BLaER1 treated with 17β-estradiol and CSF1 and Interleukin-3, amounts not matched to agents 10 nM and 100 nM (cell line): Measurements from ENCODE around the gene C19orf47.
"Not testable (repeated sequence)": the region's sequence is repeated elsewhere in the genome, so short reads cannot be mapped to it uniquely, and the experiment has no call there.

Experiments used
- H3K27ac ChIP-seq, 11 experiments: shearing (Covaris generic); formaldehyde crosslinking; 2 replicates each; pipeline ENCODE4 v1.8.1; 2022
- H3K27me3 ChIP-seq, 11 experiments: shearing (Covaris generic); formaldehyde crosslinking; 2 replicates each; pipeline ENCODE4 v1.8.1; 2022
- H3K36me3 ChIP-seq, 11 experiments: shearing (Covaris generic); formaldehyde crosslinking; 2 replicates each; pipeline ENCODE4 v1.8.1; 2022
- H3K4me1 ChIP-seq, 10 experiments: shearing (Covaris generic); formaldehyde crosslinking; 2 replicates each; pipeline ENCODE4 v1.8.1; 2022
- H3K4me2 ChIP-seq, 11 experiments: shearing (Covaris generic); formaldehyde crosslinking; 2 replicates each; pipeline ENCODE4 v1.8.1; 2022
- H3K4me3 ChIP-seq, 10 experiments: shearing (Covaris generic); formaldehyde crosslinking; 2 replicates each; pipeline ENCODE4 v1.8.1; 2022
- H3K9ac ChIP-seq, 11 experiments: shearing (Covaris generic); formaldehyde crosslinking; 2 replicates each; pipeline ENCODE4 v1.8.1; 2022
- H3K9me3 ChIP-seq, 11 experiments: shearing (Covaris generic); formaldehyde crosslinking; replicated peaks in 1 of 11; 2 replicates each; pipeline ENCODE4 v1.8.1; 2022
- H4K20me1 ChIP-seq, 11 experiments: shearing (Covaris generic); formaldehyde crosslinking; 2 replicates each; pipeline ENCODE4 v1.8.1; 2022
- Cebpa-rat ChIP-seq, 11 experiments: shearing (Covaris generic); IDR thresholded peaks; 2 replicates each; pipeline ENCODE4 v1.8.1; 2022

The C19orf47 gene

GRCh38 chr19:40336601-40336900 is 11.6 kb downstream of the C19orf47 start:
- no peak overlapping the region for H3K9ac ChIP-seq

DNA sequence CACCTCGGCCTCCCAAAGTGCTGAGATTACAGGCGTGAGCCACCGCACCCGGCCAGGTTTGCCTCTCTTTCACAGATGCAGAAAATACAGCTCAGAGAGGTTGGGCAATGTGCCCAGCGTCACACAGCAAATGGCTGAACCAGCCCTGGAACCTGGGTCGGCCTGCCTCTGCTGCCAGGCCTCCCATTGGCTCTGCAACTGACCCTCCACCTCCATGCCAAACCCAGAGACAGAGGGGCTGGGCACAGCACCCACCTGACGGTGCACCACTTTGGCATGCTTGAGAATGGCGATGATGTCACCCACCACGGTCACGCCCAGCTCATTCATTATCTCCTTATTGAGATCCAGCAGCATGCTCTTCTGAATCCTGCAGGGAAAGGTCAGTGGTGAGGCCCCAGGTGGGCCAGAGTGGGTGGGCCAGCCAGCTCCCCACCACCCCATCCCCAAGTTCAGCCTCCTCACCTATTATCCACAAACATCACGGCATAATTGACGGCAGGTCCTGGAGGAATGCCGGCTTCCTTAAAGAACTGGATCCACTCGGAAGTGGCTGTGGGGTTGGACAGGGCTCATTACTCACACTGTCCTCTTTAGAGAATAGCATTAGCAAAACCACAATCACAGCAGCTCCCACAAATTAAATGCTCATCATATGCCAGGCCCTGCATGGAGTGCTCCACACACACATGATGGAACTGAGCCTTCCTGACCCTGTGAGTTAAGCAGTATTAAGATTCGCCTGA is 12.2 kb downstream of the C19orf47 start:
- H3K4me1 ChIP-seq: peaks cover 0 to 8% (median 0%) of the 10 kb centered on the region in 10 experiments; a peak in 5 of 20 replicates
- H3K4me2 ChIP-seq: no peak overlapping the region
- peaks cover 0 to 11% (median 0%) of the 10 kb centered on the region in 11 experiments; a peak in 8 of 22 replicates for H3K9me3 ChIP-seq
- H4K20me1 ChIP-seq: peaks cover 0 to 13% (median 4%) of the 10 kb centered on the region in 11 experiments; a peak in 4 of 22 replicates
- no peak overlapping the region for H3K27ac ChIP-seq
- no peak for TF ChIP-seq Cebpa-rat (IDR thresholded peaks at IDR 0.05)
- peaks cover 65 to 96% (median 79%) of the 10 kb centered on the region in 11 experiments for H3K36me3 ChIP-seq
- H3K9ac ChIP-seq: no peak overlapping the region
- no peaks in the 10 kb centered on the region for H3K27me3 ChIP-seq
- H3K4me3 ChIP-seq: no peak overlapping the region

More at GRCh38 chr19:40336601-40336900, 11.6 kb downstream of the C19orf47 start:
- no peak overlapping the region for H3K4me2 ChIP-seq
- peaks cover 63 to 96% (median 74%) of the 10 kb centered on the region in 11 experiments for H3K36me3 ChIP-seq
- H4K20me1 ChIP-seq: peaks cover 0 to 14% (median 5%) of the 10 kb centered on the region in 11 experiments; a peak in 6 of 22 replicates
- no peaks in the 10 kb centered on the region for H3K27me3 ChIP-seq
- H3K4me3 ChIP-seq: no peak overlapping the region
- H3K27ac ChIP-seq: no peak overlapping the region
- H3K9me3 ChIP-seq: peaks cover 0 to 11% (median 0%) of the 10 kb centered on the region in 11 experiments; a peak in 8 of 22 replicates
- no peak for TF ChIP-seq Cebpa-rat (IDR thresholded peaks at IDR 0.05)
- peaks cover 0 to 8% (median 0%) of the 10 kb centered on the region in 10 experiments; a peak in 6 of 20 replicates for H3K4me1 ChIP-seq

DNA sequence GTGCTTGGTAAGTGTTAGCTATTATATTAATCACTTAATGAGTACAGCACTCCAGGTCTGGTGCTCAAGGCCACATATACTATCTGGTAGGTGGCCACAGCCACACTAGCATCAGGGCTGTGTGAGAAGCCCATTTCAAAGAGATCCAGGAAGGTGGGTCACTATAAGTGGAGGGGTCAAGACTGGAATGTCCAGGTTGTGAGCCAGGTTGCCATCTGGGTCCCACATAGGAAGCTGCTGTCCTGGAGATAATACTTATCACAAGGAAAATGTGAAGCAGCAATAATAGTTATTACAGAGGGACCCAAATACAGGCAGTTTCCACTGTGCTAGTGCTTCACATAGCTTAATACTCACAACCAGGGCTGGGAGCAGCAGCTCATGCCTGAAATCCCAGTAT is 13.1 kb downstream of the C19orf47 start:
- Histone ChIP-seq H3K27me3 (no peaks in the 10 kb centered on the region), H3K27ac (no peak overlapping the region), H3K4me3 (no peak overlapping the region), H3K9me3 (peaks cover 0 to 11% (median 0%) of the 10 kb centered on the region in 11 experiments; a peak in 8 of 22 replicates), H3K4me2 (no peak overlapping the region), H3K4me1 (peaks cover 0 to 8% (median 0%) of the 10 kb centered on the region in 10 experiments; a peak in 5 of 20 replicates), H3K9ac (no peak overlapping the region), H3K36me3 (peaks cover 69 to 96% (median 86%) of the 10 kb centered on the region in 11 experiments), H4K20me1 (peaks cover 0 to 13% (median 4%) of the 10 kb centered on the region in 11 experiments; a peak in 4 of 22 replicates)
- no peak for TF ChIP-seq Cebpa-rat (IDR thresholded peaks at IDR 0.05)

DNA sequence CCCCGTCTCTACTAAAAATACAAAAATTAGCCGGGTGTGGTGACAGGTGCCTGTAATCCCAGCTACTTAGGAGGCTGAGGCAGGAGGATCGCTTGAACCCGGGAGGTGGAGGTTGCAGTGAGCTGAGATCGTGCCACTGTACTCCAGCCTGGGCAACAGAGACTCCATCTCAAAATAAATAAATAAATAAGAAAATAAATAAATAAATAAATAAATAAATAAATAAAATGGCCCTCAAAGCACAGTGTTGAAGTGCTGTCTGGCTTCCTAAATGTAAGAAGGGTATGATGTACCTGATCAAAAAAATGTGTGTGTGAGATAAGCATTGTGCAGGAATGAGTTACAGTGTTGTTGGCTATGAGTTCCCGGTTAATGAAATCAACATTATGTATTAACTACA is 15.1 kb downstream of the C19orf47 start:
- not testable (repeated sequence) for H3K9ac ChIP-seq, H3K27me3 ChIP-seq, H3K4me2 ChIP-seq, H3K4me3 ChIP-seq, H3K27ac ChIP-seq, H3K4me1 ChIP-seq
- H3K36me3 ChIP-seq: peaks cover 81 to 98% (median 90%) of the 10 kb centered on the region in 11 experiments
- H3K9me3 ChIP-seq: peaks cover 0 to 11% (median 0%) of the 10 kb centered on the region in 11 experiments; a peak in 8 of 22 replicates
- peaks cover 0 to 15% (median 4%) of the 10 kb centered on the region in 11 experiments; a peak in 4 of 22 replicates for H4K20me1 ChIP-seq

GRCh38 chr19:40332669-40333068 is 15.5 kb downstream of the C19orf47 start:
- TF ChIP-seq Cebpa-rat (IDR thresholded peaks at IDR 0.05): no peak
- Histone ChIP-seq H3K9ac (no peak overlapping the region), H3K4me1 (peaks cover 0 to 8% (median 0%) of the 10 kb centered on the region in 10 experiments; a peak in 5 of 20 replicates), H3K4me3 (no peak overlapping the region), H3K9me3 (peaks cover 0 to 11% (median 0%) of the 10 kb centered on the region in 11 experiments; a peak in 8 of 22 replicates), H3K4me2 (no peak overlapping the region), H3K36me3 (peaks cover 85 to 98% (median 91%) of the 10 kb centered on the region in 11 experiments), H3K27me3 (no peaks in the 10 kb centered on the region), H4K20me1 (peaks cover 0 to 19% (median 4%) of the 10 kb centered on the region in 11 experiments; a peak in 5 of 22 replicates), H3K27ac (no peak overlapping the region)

DNA sequence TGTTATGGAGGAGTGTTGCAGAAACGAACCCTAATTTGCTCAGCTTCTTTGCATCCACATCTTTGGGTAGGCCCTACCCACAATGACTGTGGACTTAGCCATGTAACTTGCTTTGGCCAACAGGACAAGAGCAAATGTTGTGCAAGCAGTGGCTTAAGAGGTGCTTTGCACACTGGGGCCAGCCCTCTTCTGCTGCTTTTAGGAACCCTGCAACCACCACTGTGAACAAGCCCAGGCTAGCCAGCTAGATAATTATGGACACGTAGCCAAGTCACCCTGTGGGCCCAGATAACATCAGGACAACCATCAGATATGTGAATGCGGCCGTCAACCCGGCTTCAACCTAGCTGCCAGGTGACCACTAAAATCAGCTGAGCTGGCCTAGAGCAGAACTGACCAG is 17.1 kb downstream of the C19orf47 start:
- Histone ChIP-seq H3K4me2 (no peak overlapping the region), H3K9ac (no peak overlapping the region), H3K27ac (no peak overlapping the region), H4K20me1 (peaks cover 0 to 10% (median 0%) of the 10 kb centered on the region in 11 experiments; a peak in 4 of 22 replicates), H3K9me3 (peaks cover 0 to 7% (median 0%) of the 10 kb centered on the region in 11 experiments; a peak in 8 of 22 replicates), H3K4me1 (peaks cover 0 to 7% (median 0%) of the 10 kb centered on the region in 10 experiments; a peak in 5 of 20 replicates), H3K36me3 (peaks cover 88 to 98% (median 94%) of the 10 kb centered on the region in 11 experiments), H3K4me3 (no peak overlapping the region), H3K27me3 (no peaks in the 10 kb centered on the region)
- no peak for TF ChIP-seq Cebpa-rat (IDR thresholded peaks at IDR 0.05)

DNA sequence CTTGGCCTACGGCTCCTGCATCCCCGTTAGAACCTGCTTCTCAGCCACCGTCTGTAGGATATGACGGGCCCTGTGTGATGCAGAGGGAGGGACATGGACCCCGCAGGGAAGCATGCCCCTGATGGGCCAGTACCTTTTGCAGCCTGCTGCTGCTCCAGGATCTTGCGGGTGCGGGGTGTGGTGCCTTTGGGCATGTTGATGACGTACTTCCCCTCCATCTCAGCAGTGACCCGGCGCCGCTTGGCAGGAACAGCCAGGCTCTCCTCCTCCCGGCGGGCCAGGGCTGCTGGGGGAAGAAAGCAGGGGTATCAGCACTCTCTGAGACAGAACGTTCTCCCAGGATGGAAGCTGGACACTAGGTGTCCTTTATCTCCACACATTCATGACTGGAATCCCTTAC is 22.0 kb downstream of the C19orf47 start:
- Histone ChIP-seq H3K36me3 (peaks cover 93 to 100% (median 97%) of the 10 kb centered on the region in 11 experiments), H3K4me1 (peaks cover 0 to 9% (median 0%) of the 10 kb centered on the region in 10 experiments; a peak in 3 of 20 replicates), H3K4me2 (no peak overlapping the region), H3K4me3 (no peak overlapping the region), H3K27me3 (no peaks in the 10 kb centered on the region), H4K20me1 (peaks cover 0 to 28% (median 0%) of the 10 kb centered on the region in 11 experiments; a peak in 5 of 22 replicates), H3K27ac (no peak overlapping the region), H3K9ac (no peak overlapping the region), H3K9me3 (no peaks in the 10 kb centered on the region)
- TF ChIP-seq Cebpa-rat (IDR thresholded peaks at IDR 0.05): no peak

- Histone ChIP-seq H3K4me2 (no peak overlapping the region), H3K27me3 (no peaks in the 10 kb centered on the region), H3K4me3 (no peak overlapping the region), H3K4me1 (peaks cover 0 to 9% (median 0%) of the 10 kb centered on the region in 10 experiments; a peak in 3 of 20 replicates), H3K36me3 (peaks cover 83 to 99% (median 90%) of the 10 kb centered on the region in 11 experiments), H4K20me1 (peaks cover 0 to 36% (median 0%) of the 10 kb centered on the region in 11 experiments; a peak in 5 of 22 replicates), H3K27ac (no peak overlapping the region), H3K9me3 (no peaks in the 10 kb centered on the region), H3K9ac (no peak overlapping the region)
- TF ChIP-seq Cebpa-rat (IDR thresholded peaks at IDR 0.05): no peak
Measured at GRCh38 chr19:40323705-40324104, 24.5 kb downstream of the C19orf47 start.

GRCh38 chr19:40322951-40323615 is 25.1 kb downstream of the C19orf47 start:
- peaks cover 0 to 35% (median 0%) of the 10 kb centered on the region in 11 experiments; a peak in 5 of 22 replicates for H4K20me1 ChIP-seq
- H3K36me3 ChIP-seq: peaks cover 83 to 99% (median 90%) of the 10 kb centered on the region in 11 experiments

More at GRCh38 chr19:40322951-40323615, 25.1 kb downstream of the C19orf47 start:
- Histone ChIP-seq H3K27me3 (no peaks in the 10 kb centered on the region), H3K9ac (no peak overlapping the region), H3K27ac (no peak overlapping the region), H3K4me2 (no peak overlapping the region), H3K4me1 (peaks cover 0 to 9% (median 0%) of the 10 kb centered on the region in 10 experiments; a peak in 3 of 20 replicates), H3K9me3 (no peaks in the 10 kb centered on the region), H3K4me3 (no peak overlapping the region)
- TF ChIP-seq Cebpa-rat (IDR thresholded peaks at IDR 0.05): no peak
